Left lobe of liver (tissue), 2 donors: ENCODE data around the gene COMMD4. TPM values are rescaled to one million over a fixed set of nuclear protein-coding genes. Genes with fewer than 3 reads are reported as not detected.
A peak's percentile ranks its signal among the peaks of the same experiment; 100 is the strongest.
"Not testable (repeated sequence)": the region's sequence is repeated elsewhere in the genome, so short reads cannot be mapped to it uniquely, and the experiment has no call there.

Source experiments
- ATAC-seq: fragments of 200-7000 bp; cut with Tn5 transposase; one replicate; pipeline ENCODE4 v1.9.1; 2020; ENCODE audit warnings: mild to moderate bottlenecking, moderate library complexity
- DNase-seq: peaks from one replicate; pipeline ENCODE4 v3.0.0-alpha.2; 2020; ENCODE audit warnings: low spot score
- total RNA-seq: library from RNA; stranded (reverse); gene quantifications from one replicate; pipeline ENCODE4 v1.2.1, GENCODE V29; 2021
- donor health status: DM: no; HTN: no; CAD: no; lungs with moderate emphysema.
- donor health status: DM: no; HTN: yes; CAD: no.

Gene COMMD4
- total RNA-seq, 1 donor from 2014 or later: 33.6 TPM

GRCh38 chr15:75369897-75370581 lies 34.2 kb downstream of the COMMD4 start:
- DNase-seq (no peak), ATAC-seq (no peak)

GRCh38 chr15:75371486-75371885 lies 35.6 kb downstream of the COMMD4 start:
- no peak for ATAC-seq
- no peak for DNase-seq

- DNase-seq (no peak), ATAC-seq (no peak)
Measured at GRCh38 chr15:75371901-75372688, 36.2 kb downstream of the COMMD4 start.

- ATAC-seq: no peak
- DNase-seq: no peak
Measured at GRCh38 chr15:75380773-75381172, 44.9 kb downstream of the COMMD4 start.

GRCh38 chr15:75383986-75384385 lies 48.1 kb downstream of the COMMD4 start:
- peak; percentile 20 for ATAC-seq
- DNase-seq: not testable (repeated sequence)

Other genes starting within 250 kb of the COMMD4 start
- gene C15orf39, start 134.2 kb upstream of the COMMD4 start, total RNA-seq: 5.8 TPM
- gene GOLGA6C, start 77.7 kb upstream of the COMMD4 start, total RNA-seq: not detected
- gene GOLGA6D, start 53.2 kb upstream of the COMMD4 start, total RNA-seq: 0.45 TPM
- gene NEIL1, start 11.0 kb downstream of the COMMD4 start, total RNA-seq: 43.2 TPM
- gene MAN2C1, start 32.5 kb downstream of the COMMD4 start, total RNA-seq: 96.1 TPM
- 23.3 TPM for gene SIN3A, start 115.6 kb downstream of the COMMD4 start, total RNA-seq
- 9.2 TPM for gene PTPN9, start 243.3 kb downstream of the COMMD4 start, total RNA-seq